Liver (tissue), 3 donors: Measurements from ENCODE around the gene CNBP.
A peak's percentile ranks its signal among the peaks of the same experiment; 100 is the strongest.

ENCODE experiments used
- HNF4A ChIP-seq, 2 donors: conservative IDR thresholded peaks; 2 replicates each; pipeline ENCODE4 v1.6.1; 2016; ENCODE audit warnings: antibody characterized with exemption in 2 of 2, mild to moderate bottlenecking in 2 of 2
- JUND ChIP-seq, 2 donors: IDR thresholded peaks; 2 replicates each; pipeline ENCODE4 v1.6.1; 2016; ENCODE audit warnings: antibody characterized with exemption in 2 of 2
- RAD21 ChIP-seq, 2 donors: IDR thresholded peaks; 2 replicates each; pipeline ENCODE4 v1.6.1; 2016; ENCODE audit warnings: antibody characterized with exemption in 2 of 2, mild to moderate bottlenecking in 2 of 2
- RXRA ChIP-seq, 2 donors: IDR thresholded peaks; 2 replicates each; pipeline ENCODE4 v1.6.1; 2017 to 2018; ENCODE audit warnings: antibody characterized with exemption in 2 of 2, mild to moderate bottlenecking in 1 of 2
- YY1 ChIP-seq: IDR thresholded peaks from 2 replicates; pipeline ENCODE4 v1.6.1; 2016; ENCODE audit warnings: antibody characterized with exemption, mild to moderate bottlenecking
- TF ChIP-seq, protein P1 (sequence below): fragments of 150-350 bp; IDR thresholded peaks from 2 replicates; pipeline ENCODE4 v1.5.1; 2017; ENCODE audit warnings: improper control_type of control experiment, low read depth, low read length; ENCODE audit not compliant: missing input control
- TF ChIP-seq, protein P2 (sequence below): IDR thresholded peaks from 2 replicates; pipeline ENCODE4 v1.6.1; 2016; ENCODE audit warnings: antibody characterized with exemption
- TF ChIP-seq, protein P3 (sequence below): IDR thresholded peaks from 2 replicates; pipeline ENCODE4 v1.6.1; 2016; ENCODE audit warnings: antibody characterized with exemption, mild to moderate bottlenecking
- donor health status: healthy.
- donor health status: healthy.

DNA sequence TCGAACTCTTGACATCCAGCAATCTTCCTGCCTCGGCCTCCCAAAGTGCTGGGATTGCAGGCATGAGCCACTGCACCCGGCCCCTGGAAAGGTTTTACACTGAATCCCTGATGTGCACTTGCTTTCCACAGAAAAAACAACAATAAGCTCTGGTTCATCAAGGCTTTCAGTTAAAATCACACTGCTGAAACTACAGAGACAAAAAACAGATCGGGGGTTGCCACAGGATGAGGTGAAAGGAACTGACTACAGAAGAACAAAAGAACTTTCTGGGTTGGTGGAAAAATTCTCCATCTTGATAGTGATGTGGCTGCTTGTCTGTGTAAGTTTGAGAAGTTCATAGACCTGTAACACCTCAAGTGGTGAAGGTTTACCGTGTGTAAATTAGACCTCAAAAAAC is 65.0 kb downstream of the CNBP start:
- TF ChIP-seq, protein P1, sequence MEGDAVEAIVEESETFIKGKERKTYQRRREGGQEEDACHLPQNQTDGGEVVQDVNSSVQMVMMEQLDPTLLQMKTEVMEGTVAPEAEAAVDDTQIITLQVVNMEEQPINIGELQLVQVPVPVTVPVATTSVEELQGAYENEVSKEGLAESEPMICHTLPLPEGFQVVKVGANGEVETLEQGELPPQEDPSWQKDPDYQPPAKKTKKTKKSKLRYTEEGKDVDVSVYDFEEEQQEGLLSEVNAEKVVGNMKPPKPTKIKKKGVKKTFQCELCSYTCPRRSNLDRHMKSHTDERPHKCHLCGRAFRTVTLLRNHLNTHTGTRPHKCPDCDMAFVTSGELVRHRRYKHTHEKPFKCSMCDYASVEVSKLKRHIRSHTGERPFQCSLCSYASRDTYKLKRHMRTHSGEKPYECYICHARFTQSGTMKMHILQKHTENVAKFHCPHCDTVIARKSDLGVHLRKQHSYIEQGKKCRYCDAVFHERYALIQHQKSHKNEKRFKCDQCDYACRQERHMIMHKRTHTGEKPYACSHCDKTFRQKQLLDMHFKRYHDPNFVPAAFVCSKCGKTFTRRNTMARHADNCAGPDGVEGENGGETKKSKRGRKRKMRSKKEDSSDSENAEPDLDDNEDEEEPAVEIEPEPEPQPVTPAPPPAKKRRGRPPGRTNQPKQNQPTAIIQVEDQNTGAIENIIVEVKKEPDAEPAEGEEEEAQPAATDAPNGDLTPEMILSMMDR: no peak
- TF ChIP-seq, protein P2, sequence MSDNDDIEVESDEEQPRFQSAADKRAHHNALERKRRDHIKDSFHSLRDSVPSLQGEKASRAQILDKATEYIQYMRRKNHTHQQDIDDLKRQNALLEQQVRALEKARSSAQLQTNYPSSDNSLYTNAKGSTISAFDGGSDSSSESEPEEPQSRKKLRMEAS: no peak
- TF ChIP-seq, protein P3, sequence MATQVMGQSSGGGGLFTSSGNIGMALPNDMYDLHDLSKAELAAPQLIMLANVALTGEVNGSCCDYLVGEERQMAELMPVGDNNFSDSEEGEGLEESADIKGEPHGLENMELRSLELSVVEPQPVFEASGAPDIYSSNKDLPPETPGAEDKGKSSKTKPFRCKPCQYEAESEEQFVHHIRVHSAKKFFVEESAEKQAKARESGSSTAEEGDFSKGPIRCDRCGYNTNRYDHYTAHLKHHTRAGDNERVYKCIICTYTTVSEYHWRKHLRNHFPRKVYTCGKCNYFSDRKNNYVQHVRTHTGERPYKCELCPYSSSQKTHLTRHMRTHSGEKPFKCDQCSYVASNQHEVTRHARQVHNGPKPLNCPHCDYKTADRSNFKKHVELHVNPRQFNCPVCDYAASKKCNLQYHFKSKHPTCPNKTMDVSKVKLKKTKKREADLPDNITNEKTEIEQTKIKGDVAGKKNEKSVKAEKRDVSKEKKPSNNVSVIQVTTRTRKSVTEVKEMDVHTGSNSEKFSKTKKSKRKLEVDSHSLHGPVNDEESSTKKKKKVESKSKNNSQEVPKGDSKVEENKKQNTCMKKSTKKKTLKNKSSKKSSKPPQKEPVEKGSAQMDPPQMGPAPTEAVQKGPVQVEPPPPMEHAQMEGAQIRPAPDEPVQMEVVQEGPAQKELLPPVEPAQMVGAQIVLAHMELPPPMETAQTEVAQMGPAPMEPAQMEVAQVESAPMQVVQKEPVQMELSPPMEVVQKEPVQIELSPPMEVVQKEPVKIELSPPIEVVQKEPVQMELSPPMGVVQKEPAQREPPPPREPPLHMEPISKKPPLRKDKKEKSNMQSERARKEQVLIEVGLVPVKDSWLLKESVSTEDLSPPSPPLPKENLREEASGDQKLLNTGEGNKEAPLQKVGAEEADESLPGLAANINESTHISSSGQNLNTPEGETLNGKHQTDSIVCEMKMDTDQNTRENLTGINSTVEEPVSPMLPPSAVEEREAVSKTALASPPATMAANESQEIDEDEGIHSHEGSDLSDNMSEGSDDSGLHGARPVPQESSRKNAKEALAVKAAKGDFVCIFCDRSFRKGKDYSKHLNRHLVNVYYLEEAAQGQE: no peak
- TF ChIP-seq HNF4A (conservative IDR thresholded peaks at IDR 0.05) (no peak), JUND (IDR thresholded peaks at IDR 0.05) (no peak), RAD21 (IDR thresholded peaks at IDR 0.05) (no peak), YY1 (peak; percentile 8), RXRA (IDR thresholded peaks at IDR 0.05) (no peak)
